Neural cell (in vitro differentiated cells): ENCODE results near the gene RNF182. TPM values are rescaled to one million over a fixed set of nuclear protein-coding genes. Genes with fewer than 3 reads are reported as not detected.

Source experiments
- H2AFZ ChIP-seq: fragments of 200-600, 300-800 bp; sonication (generic), shearing (Covaris generic); 2 replicates; pipeline ENCODE4 v1.6.0; 2014; ENCODE audit warnings: low read depth, mild to moderate bottlenecking, antibody characterized with exemption, low read length, moderate library complexity
- H3F3A ChIP-seq: fragments of 200-600 bp; shearing (Covaris generic); 2 replicates; pipeline ENCODE4 v1.6.1; 2016; ENCODE audit warnings: mild to moderate bottlenecking, moderate library complexity, mixed read lengths, antibody characterized with exemption, low read length; ENCODE audit not compliant: insufficient read depth, poor library complexity, severe bottlenecking
- H3K27ac ChIP-seq: fragments of 200-600, 300-800 bp; sonication (generic), shearing (Covaris generic); 2 replicates; pipeline ENCODE4 v1.5.1; 2014; ENCODE audit warnings: mild to moderate bottlenecking, low read length, moderate library complexity
- H3K27me3 ChIP-seq: fragments of 300-800, 200-600 bp; sonication (generic), shearing (Covaris generic); 2 replicates; pipeline ENCODE4 v1.6.0; 2014; ENCODE audit warnings: mild to moderate bottlenecking, low read depth, low read length, moderate library complexity; ENCODE audit not compliant: insufficient read depth
- H3K36me3 ChIP-seq: fragments of 300-800, 200-600 bp; sonication (generic), shearing (Covaris generic); 2 replicates; pipeline ENCODE4 v1.5.1; 2014; ENCODE audit warnings: mild to moderate bottlenecking, antibody characterized with exemption, low read length, moderate library complexity; ENCODE audit not compliant: insufficient read depth
- H3K4me2 ChIP-seq: fragments of 300-800, 200-600 bp; sonication (generic), shearing (Covaris generic); 2 replicates; pipeline ENCODE4 v1.6.0; 2014; ENCODE audit warnings: mild to moderate bottlenecking, low read length
- H3K4me3 ChIP-seq: fragments of 300-800, 200-600 bp; sonication (generic), shearing (Covaris generic); 2 replicates; pipeline ENCODE4 v1.5.1; 2014; ENCODE audit warnings: mild to moderate bottlenecking, low read length, moderate library complexity
- H3K79me2 ChIP-seq: fragments of 200-600 bp; shearing (Covaris generic); replicated peaks from 2 replicates; pipeline ENCODE4 v1.6.0; 2014; ENCODE audit warnings: mild to moderate bottlenecking, low read length, moderate library complexity; ENCODE audit not compliant: insufficient read depth
- H3K9ac ChIP-seq: fragments of 300-800, 200-600 bp; sonication (generic), shearing (Covaris generic); 2 replicates; pipeline ENCODE4 v1.6.1; 2016; ENCODE audit warnings: mild to moderate bottlenecking, low read length, mixed read lengths
- H3K9me2 ChIP-seq: fragments of 200-600 bp; shearing (Covaris generic); 2 replicates; pipeline ENCODE4 v1.6.1; 2016; ENCODE audit warnings: mild to moderate bottlenecking, low read length, mixed read lengths; ENCODE audit not compliant: insufficient read depth
- H3K9me3 ChIP-seq: fragments of 200-600, 300-800 bp; sonication (generic), shearing (Covaris generic); 2 replicates; pipeline ENCODE4 v1.6.1; 2016; ENCODE audit warnings: mild to moderate bottlenecking, mixed run types, low read length, moderate library complexity, mixed read lengths
- H4K20me1 ChIP-seq: fragments of 200-600 bp; shearing (Covaris generic); 2 replicates; pipeline ENCODE4 v1.6.1; 2016; ENCODE audit warnings: mild to moderate bottlenecking, mixed run types; ENCODE audit not compliant: insufficient read depth
- EP300 ChIP-seq: fragments of 450-650 bp; conservative IDR thresholded peaks from 2 replicates; pipeline ENCODE4 v1.6.1; 2014; ENCODE audit warnings: antibody characterized with exemption, mild to moderate bottlenecking, moderate library complexity; ENCODE audit not compliant: poor library complexity, severe bottlenecking
- EZH2 ChIP-seq: fragments of 200-600, 300-800 bp; shearing (Covaris generic), sonication (generic); IDR thresholded peaks from 2 replicates; pipeline ENCODE4 v1.6.1; 2014; ENCODE audit warnings: antibody characterized with exemption, low read length, borderline replicate concordance, mild to moderate bottlenecking; ENCODE audit not compliant: insufficient read depth, poor library complexity, severe bottlenecking
- MXI1 ChIP-seq: fragments of 450-650 bp; conservative IDR thresholded peaks from 2 replicates; pipeline ENCODE4 v1.6.1; 2014; ENCODE audit warnings: antibody characterized with exemption, mild to moderate bottlenecking; ENCODE audit not compliant: poor library complexity, severe bottlenecking
- POLR2AphosphoS5 ChIP-seq: IDR thresholded peaks from 2 replicates; pipeline ENCODE4 v1.6.1; 2012
- RAD21 ChIP-seq: fragments of 450-650 bp; conservative IDR thresholded peaks from 2 replicates; pipeline ENCODE4 v1.6.1; 2014; ENCODE audit warnings: antibody characterized with exemption, mild to moderate bottlenecking, moderate library complexity
- SMC3 ChIP-seq: fragments of 450-650 bp; conservative IDR thresholded peaks from 2 replicates; pipeline ENCODE4 v1.6.1; 2014; ENCODE audit warnings: antibody characterized with exemption, mild to moderate bottlenecking, moderate library complexity; ENCODE audit not compliant: poor library complexity
- TAF1 ChIP-seq: IDR thresholded peaks from 2 replicates; pipeline ENCODE4 v1.6.1; 2012; ENCODE audit warnings: low read depth
- polyA plus RNA-seq: library from polyadenylated mRNA; depleted of rRNA; stranded (reverse); fragments of >200 nt; gene quantifications from 2 replicates; pipeline ENCODE4 v1.2.3, GENCODE V29; 2014
- TF ChIP-seq, protein P1 (sequence below): IDR thresholded peaks from 2 replicates; pipeline ENCODE4 v1.6.1; 2012; ENCODE audit warnings: borderline replicate concordance
- TF ChIP-seq, protein P2 (sequence below): fragments of 450-650 bp; IDR thresholded peaks from 2 replicates; pipeline ENCODE4 v1.5.1; 2014; ENCODE audit warnings: antibody characterized with exemption, mild to moderate bottlenecking, moderate library complexity; ENCODE audit not compliant: poor library complexity, severe bottlenecking

The RNF182 gene
- polyA plus RNA-seq, 1 donor from 2014 or later: 8.0 TPM

DNA sequence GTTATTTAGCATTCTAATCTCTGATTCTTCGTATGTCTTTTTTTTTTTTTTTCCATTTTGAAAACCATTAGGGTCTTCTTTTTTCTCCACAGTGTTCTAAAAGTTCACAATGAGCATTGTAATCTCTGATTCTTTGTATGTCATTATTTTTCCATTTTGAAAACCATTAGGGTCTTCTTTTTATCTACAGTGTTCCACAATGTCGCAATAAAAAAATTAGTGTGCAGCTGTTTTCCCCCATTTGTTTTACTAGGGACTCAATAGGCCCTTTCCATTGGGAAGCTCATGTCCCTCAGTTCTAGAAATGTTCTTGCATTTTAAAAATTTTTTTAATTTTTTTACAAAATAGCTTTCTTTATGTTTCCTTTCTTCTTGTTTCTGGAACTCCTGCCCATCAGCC is 64.2 kb downstream of the RNF182 start:
- Histone ChIP-seq H2AFZ (no peak overlapping the region), H3K9me3 (no peaks in the 10 kb centered on the region), H3K9me2 (no peaks in the 10 kb centered on the region), H4K20me1 (no peaks in the 10 kb centered on the region), H3K27ac (no peak overlapping the region), H3K4me2 (no peak overlapping the region), H3K27me3 (no peaks in the 10 kb centered on the region), H3K79me2 (no peaks in the 10 kb centered on the region), H3K4me3 (no peak overlapping the region), H3K36me3 (no peaks in the 10 kb centered on the region), H3F3A (no peaks in the 10 kb centered on the region), H3K9ac (no peak overlapping the region)
- TF ChIP-seq EP300 (no peak), EZH2 (no peak), POLR2AphosphoS5 (no peak), SMC3 (no peak), TAF1 (no peak), MXI1 (no peak), RAD21 (no peak)
- TF ChIP-seq, protein P1, sequence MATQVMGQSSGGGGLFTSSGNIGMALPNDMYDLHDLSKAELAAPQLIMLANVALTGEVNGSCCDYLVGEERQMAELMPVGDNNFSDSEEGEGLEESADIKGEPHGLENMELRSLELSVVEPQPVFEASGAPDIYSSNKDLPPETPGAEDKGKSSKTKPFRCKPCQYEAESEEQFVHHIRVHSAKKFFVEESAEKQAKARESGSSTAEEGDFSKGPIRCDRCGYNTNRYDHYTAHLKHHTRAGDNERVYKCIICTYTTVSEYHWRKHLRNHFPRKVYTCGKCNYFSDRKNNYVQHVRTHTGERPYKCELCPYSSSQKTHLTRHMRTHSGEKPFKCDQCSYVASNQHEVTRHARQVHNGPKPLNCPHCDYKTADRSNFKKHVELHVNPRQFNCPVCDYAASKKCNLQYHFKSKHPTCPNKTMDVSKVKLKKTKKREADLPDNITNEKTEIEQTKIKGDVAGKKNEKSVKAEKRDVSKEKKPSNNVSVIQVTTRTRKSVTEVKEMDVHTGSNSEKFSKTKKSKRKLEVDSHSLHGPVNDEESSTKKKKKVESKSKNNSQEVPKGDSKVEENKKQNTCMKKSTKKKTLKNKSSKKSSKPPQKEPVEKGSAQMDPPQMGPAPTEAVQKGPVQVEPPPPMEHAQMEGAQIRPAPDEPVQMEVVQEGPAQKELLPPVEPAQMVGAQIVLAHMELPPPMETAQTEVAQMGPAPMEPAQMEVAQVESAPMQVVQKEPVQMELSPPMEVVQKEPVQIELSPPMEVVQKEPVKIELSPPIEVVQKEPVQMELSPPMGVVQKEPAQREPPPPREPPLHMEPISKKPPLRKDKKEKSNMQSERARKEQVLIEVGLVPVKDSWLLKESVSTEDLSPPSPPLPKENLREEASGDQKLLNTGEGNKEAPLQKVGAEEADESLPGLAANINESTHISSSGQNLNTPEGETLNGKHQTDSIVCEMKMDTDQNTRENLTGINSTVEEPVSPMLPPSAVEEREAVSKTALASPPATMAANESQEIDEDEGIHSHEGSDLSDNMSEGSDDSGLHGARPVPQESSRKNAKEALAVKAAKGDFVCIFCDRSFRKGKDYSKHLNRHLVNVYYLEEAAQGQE: no peak
- TF ChIP-seq, protein P2, sequence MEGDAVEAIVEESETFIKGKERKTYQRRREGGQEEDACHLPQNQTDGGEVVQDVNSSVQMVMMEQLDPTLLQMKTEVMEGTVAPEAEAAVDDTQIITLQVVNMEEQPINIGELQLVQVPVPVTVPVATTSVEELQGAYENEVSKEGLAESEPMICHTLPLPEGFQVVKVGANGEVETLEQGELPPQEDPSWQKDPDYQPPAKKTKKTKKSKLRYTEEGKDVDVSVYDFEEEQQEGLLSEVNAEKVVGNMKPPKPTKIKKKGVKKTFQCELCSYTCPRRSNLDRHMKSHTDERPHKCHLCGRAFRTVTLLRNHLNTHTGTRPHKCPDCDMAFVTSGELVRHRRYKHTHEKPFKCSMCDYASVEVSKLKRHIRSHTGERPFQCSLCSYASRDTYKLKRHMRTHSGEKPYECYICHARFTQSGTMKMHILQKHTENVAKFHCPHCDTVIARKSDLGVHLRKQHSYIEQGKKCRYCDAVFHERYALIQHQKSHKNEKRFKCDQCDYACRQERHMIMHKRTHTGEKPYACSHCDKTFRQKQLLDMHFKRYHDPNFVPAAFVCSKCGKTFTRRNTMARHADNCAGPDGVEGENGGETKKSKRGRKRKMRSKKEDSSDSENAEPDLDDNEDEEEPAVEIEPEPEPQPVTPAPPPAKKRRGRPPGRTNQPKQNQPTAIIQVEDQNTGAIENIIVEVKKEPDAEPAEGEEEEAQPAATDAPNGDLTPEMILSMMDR: no peak

DNA sequence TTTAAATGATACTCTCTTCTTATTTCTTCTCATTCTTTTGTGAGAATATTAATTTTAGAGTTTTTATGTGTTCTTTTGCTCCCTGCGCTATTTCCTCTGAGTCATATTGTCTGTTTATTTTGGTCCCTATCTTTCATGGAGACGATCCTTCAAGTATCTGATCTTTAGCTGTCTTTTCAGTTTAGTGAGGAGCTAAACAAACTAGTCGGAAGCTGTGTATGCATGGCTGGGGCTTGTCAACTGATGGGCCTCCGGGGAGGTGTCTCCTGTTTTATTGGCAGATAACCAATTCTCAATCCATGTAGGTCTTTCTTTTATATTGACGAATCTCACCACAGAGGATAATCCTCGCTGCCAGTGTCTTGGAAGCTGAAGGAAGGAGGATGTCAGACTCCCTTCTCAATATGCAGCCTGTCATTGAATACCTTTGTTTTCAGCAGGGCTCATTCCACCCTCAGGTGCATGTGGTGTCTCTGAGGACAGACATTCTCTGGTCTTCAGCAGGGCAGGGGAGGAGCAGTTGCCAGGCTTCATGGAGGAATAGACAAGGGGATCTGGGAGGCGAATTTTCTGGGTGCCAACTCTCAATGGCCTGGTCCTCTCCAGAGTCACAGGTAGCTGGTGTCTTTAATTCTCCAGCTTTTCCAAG is 64.9 kb downstream of the RNF182 start:
- no peak overlapping the region for H3K9ac ChIP-seq
- no peaks in the 10 kb centered on the region for H3K27me3 ChIP-seq
- H3F3A ChIP-seq: no peaks in the 10 kb centered on the region
- H3K27ac ChIP-seq: no peak overlapping the region
- H3K9me3 ChIP-seq: no peaks in the 10 kb centered on the region
- H3K4me3 ChIP-seq: no peak overlapping the region
- H3K9me2 ChIP-seq: no peaks in the 10 kb centered on the region
- no peak overlapping the region for H2AFZ ChIP-seq
- no peak overlapping the region for H3K4me2 ChIP-seq
- no peaks in the 10 kb centered on the region for H3K79me2 ChIP-seq
- no peaks in the 10 kb centered on the region for H3K36me3 ChIP-seq
- H4K20me1 ChIP-seq: no peaks in the 10 kb centered on the region
- TF ChIP-seq TAF1 (no peak), MXI1 (no peak), EP300 (no peak), RAD21 (no peak), SMC3 (no peak), POLR2AphosphoS5 (no peak), EZH2 (no peak)
- TF ChIP-seq, protein P2: no peak
- TF ChIP-seq, protein P1: no peak
